H1 (cell line): ENCODE measurements around the gene NKG7. TPM values are rescaled to one million over a fixed set of nuclear protein-coding genes. Genes with fewer than 3 reads are reported as not detected.

Experiments
- CTCF ChIA-PET: fragments of 300-600 bp; sonication (Branson Sonifier 250); formaldehyde crosslinking; loops from one replicate; lab custom pipeline; 2021; ENCODE audit not compliant: partially characterized antibody; lab: Charles Lee
- POLR2A ChIA-PET: fragments of 300-600 bp; sonication (Branson Sonifier 250); formaldehyde crosslinking; loops from one replicate; lab custom pipeline; 2021; ENCODE audit warnings: inconsistent platforms; ENCODE audit not compliant: partially characterized antibody; lab: Charles Lee
- DNase-seq, 2 experiments: peaks; one replicate each; pipeline versions ENCODE4 v3.0.0 to v3.0.0-alpha.2; 2010 to 2022; ENCODE audit warnings: low spot score in 2 of 2, low read depth in 1 of 2, mixed read lengths in 1 of 2
- FAIRE-seq: peaks from 2 replicates; lab custom pipeline; 2011; peaks lifted over from hg19 to GRCh38; lab: Jason Lieb, UNC
- H2AFZ ChIP-seq: 2 replicates; pipeline ENCODE4 v1.8.1; 2012; ENCODE audit warnings: low read length, inconsistent platforms
- H2AK5ac ChIP-seq: 2 replicates; pipeline ENCODE4 v1.6.1; 2013; ENCODE audit warnings: low read depth, low read length
- H2BK120ac ChIP-seq: replicated peaks from 2 replicates; pipeline ENCODE3; 2013; ENCODE audit warnings: low read depth, low read length, inconsistent platforms
- H2BK12ac ChIP-seq: 2 replicates; pipeline ENCODE4 v1.6.1; 2013; ENCODE audit warnings: low read depth, low read length
- H2BK15ac ChIP-seq: 2 replicates; pipeline ENCODE4 v1.6.1; 2013; ENCODE audit warnings: low read length
- H2BK20ac ChIP-seq: 2 replicates; pipeline ENCODE4 v1.6.1; 2013; ENCODE audit warnings: low read length
- H2BK5ac ChIP-seq: 2 replicates; pipeline ENCODE4 v1.6.1; 2013; ENCODE audit warnings: low read depth, low read length
- H3K14ac ChIP-seq: 2 replicates; pipeline ENCODE4 v1.6.1; 2013; ENCODE audit warnings: inconsistent platforms; ENCODE audit not compliant: insufficient read length
- H3K18ac ChIP-seq: 2 replicates; pipeline ENCODE4 v1.6.1; 2013; ENCODE audit warnings: low read length; ENCODE audit errors: extremely low read depth
- H3K23ac ChIP-seq: 2 replicates; pipeline ENCODE4 v1.6.1; 2013; ENCODE audit warnings: inconsistent platforms; ENCODE audit not compliant: insufficient read length
- H3K23me2 ChIP-seq: 2 replicates; pipeline ENCODE4 v1.6.1; 2013; ENCODE audit warnings: low read depth, low read length
- H3K27ac ChIP-seq: 2 replicates; pipeline ENCODE4 v1.6.1; 2011; ENCODE audit warnings: low read depth, low read length, inconsistent platforms
- H3K27me3 ChIP-seq, 4 experiments: replicated peaks in 1 of 4; 1 replicate in 1 of 4; 2 replicates in 3 of 4; pipeline versions ENCODE4 v1.6.1 to v1.8.1; 2011 to 2013; ENCODE audit warnings: low read length in 3 of 4, mild to moderate bottlenecking in 3 of 4, inconsistent platforms in 2 of 4, mixed read lengths in 2 of 4, moderate library complexity in 1 of 4; ENCODE audit not compliant: control insufficient read depth in 3 of 4, insufficient read depth in 3 of 4; ENCODE audit errors: extremely low read depth in 1 of 4
- H3K36me3 ChIP-seq, 4 experiments: 2 replicates each; pipeline versions ENCODE4 v1.6.1 to v1.8.1; 2011 to 2013; ENCODE audit warnings: mild to moderate bottlenecking in 4 of 4, low read length in 3 of 4, moderate library complexity in 2 of 4, control low read depth in 1 of 4, inconsistent platforms in 1 of 4; ENCODE audit not compliant: insufficient read depth in 4 of 4, control insufficient read depth in 2 of 4
- H3K4ac ChIP-seq: replicated peaks from 2 replicates; pipeline ENCODE3; 2013; ENCODE audit warnings: low read length, low read depth, mixed read lengths, inconsistent platforms; ENCODE audit not compliant: insufficient read length
- H3K4me1 ChIP-seq, 4 experiments: replicated peaks in 1 of 4; 1 replicate in 1 of 4; 2 replicates in 3 of 4; pipeline versions ENCODE4 v1.6.1 to v1.8.1; 2011 to 2013; ENCODE audit warnings: low read length in 3 of 4, inconsistent platforms in 2 of 4, mixed read lengths in 1 of 4; ENCODE audit not compliant: insufficient read depth in 4 of 4, control insufficient read depth in 3 of 4
- H3K4me2 ChIP-seq, 2 experiments: 2 replicates each; pipeline versions ENCODE4 v1.6.1 to v1.8.1; 2011 to 2013; ENCODE audit warnings: low read depth in 2 of 2, low read length in 2 of 2, control low read depth in 1 of 2, inconsistent platforms in 1 of 2, mild to moderate bottlenecking in 1 of 2; ENCODE audit not compliant: insufficient read depth in 1 of 2
- H3K4me3 ChIP-seq, 4 experiments: fragments of 200-600, 300-600 bp in 1 of 4; sonication (generic), shearing (Covaris generic), sonication (Bioruptor Twin) in 1 of 4; 2 replicates each; pipeline versions ENCODE4 v1.5.1 to v1.8.1; 2011 to 2016; ENCODE audit warnings: low read length in 4 of 4, low read depth in 3 of 4, control low read depth in 2 of 4, inconsistent platforms in 2 of 4, mild to moderate bottlenecking in 2 of 4, mixed read lengths in 1 of 4, moderate library complexity in 1 of 4; ENCODE audit not compliant: insufficient read depth in 2 of 4; ENCODE audit errors: extremely low read depth in 1 of 4
- H3K56ac ChIP-seq: replicated peaks from 2 replicates; pipeline ENCODE3; 2013; ENCODE audit warnings: low read depth, mild to moderate bottlenecking, mixed read lengths, low read length, inconsistent platforms; ENCODE audit not compliant: insufficient read length
- H3K79me1 ChIP-seq: 2 replicates; pipeline ENCODE4 v1.6.1; 2013; ENCODE audit warnings: low read depth, low read length, control low read depth
- H3K79me2 ChIP-seq, 2 experiments: 2 replicates each; pipeline versions ENCODE4 v1.6.1 to v1.8.1; 2012 to 2013; ENCODE audit warnings: low read length in 2 of 2, mild to moderate bottlenecking in 2 of 2, inconsistent platforms in 1 of 2; ENCODE audit not compliant: insufficient read depth in 2 of 2, control insufficient read depth in 1 of 2
- H3K9ac ChIP-seq, 4 experiments: replicated peaks in 1 of 4; 1 replicate in 1 of 4; 2 replicates in 3 of 4; pipeline versions ENCODE4 v1.6.1 to v1.8.1; 2011 to 2013; ENCODE audit warnings: low read depth in 3 of 4, low read length in 3 of 4, control low read depth in 2 of 4, mild to moderate bottlenecking in 2 of 4, moderate library complexity in 2 of 4, inconsistent platforms in 1 of 4; ENCODE audit errors: extremely low read depth in 1 of 4
- H3K9me3 ChIP-seq, 2 experiments: 2 replicates each; pipeline versions ENCODE4 v1.6.1 to v1.8.1; 2012 to 2013; ENCODE audit warnings: mild to moderate bottlenecking in 2 of 2, moderate library complexity in 2 of 2, control low read depth in 1 of 2, inconsistent platforms in 1 of 2, low read depth in 1 of 2, low read length in 1 of 2, mixed read lengths in 1 of 2; ENCODE audit not compliant: insufficient read depth in 2 of 2
- H4K20me1 ChIP-seq, 2 experiments: replicated peaks in 1 of 2; 2 replicates each; pipeline versions ENCODE3 to v1.8.1; 2011 to 2013; ENCODE audit warnings: inconsistent platforms in 2 of 2, low read length in 2 of 2, mild to moderate bottlenecking in 1 of 2; ENCODE audit not compliant: insufficient read depth in 2 of 2, control insufficient read depth in 1 of 2
- H4K5ac ChIP-seq: 2 replicates; pipeline ENCODE4 v1.6.1; 2013; ENCODE audit warnings: low read length, low read depth, mixed read lengths, inconsistent platforms; ENCODE audit not compliant: insufficient read length
- H4K8ac ChIP-seq: 2 replicates; pipeline ENCODE4 v1.8.0; 2013; ENCODE audit warnings: mild to moderate bottlenecking, moderate library complexity, low read length, inconsistent platforms; ENCODE audit not compliant: insufficient read depth; ENCODE audit errors: extremely low read depth
- H4K91ac ChIP-seq: replicated peaks from 2 replicates; pipeline ENCODE3; 2013; ENCODE audit warnings: low read length, mixed read lengths, inconsistent platforms; ENCODE audit not compliant: insufficient read length
- ASH2L ChIP-seq: fragments of 200-600, 300-600 bp; sonication (generic); IDR thresholded peaks from one replicate; pipeline ENCODE4 v1.7.1; 2017; ENCODE audit warnings: low read length
- BACH1 ChIP-seq: IDR thresholded peaks from 2 replicates; pipeline ENCODE4 v1.6.1; 2012; ENCODE audit warnings: low read length, improper control_type of control experiment
- BRCA1 ChIP-seq: IDR thresholded peaks from 2 replicates; pipeline ENCODE4 v1.6.1; 2012; ENCODE audit warnings: low read depth, low read length, improper control_type of control experiment
- CBX5 ChIP-seq: fragments of 300-800, 300-1000 bp; sonication (generic); IDR thresholded peaks from 2 replicates; pipeline ENCODE4 v1.7.1; 2016; ENCODE audit warnings: antibody characterized with exemption, low read length, low read depth
- CBX8 ChIP-seq: fragments of 300-800, 300-1000 bp; sonication (generic); IDR thresholded peaks from 2 replicates; pipeline ENCODE4 v1.7.1; 2016; ENCODE audit warnings: low read depth, low read length, borderline replicate concordance
- CHD1 ChIP-seq: IDR thresholded peaks from 2 replicates; pipeline ENCODE4 v1.6.1; 2012; ENCODE audit warnings: low read depth, low read length, improper control_type of control experiment
- NRF1 ChIP-seq: IDR thresholded peaks from 2 replicates; pipeline ENCODE4 v1.6.1; 2011; ENCODE audit warnings: mild to moderate bottlenecking, low read depth, low read length, improper control_type of control experiment
- RAD21 ChIP-seq, 2 experiments: IDR thresholded peaks in 1 of 2; conservative IDR thresholded peaks in 1 of 2; 2 replicates each; pipeline ENCODE4 v1.6.1; 2011; ENCODE audit warnings: low read depth in 2 of 2, low read length in 2 of 2, improper control_type of control experiment in 1 of 2, inconsistent platforms in 1 of 2, mild to moderate bottlenecking in 1 of 2, moderate library complexity in 1 of 2
- SAP30 ChIP-seq: fragments of 300-600 bp; sonication (generic); IDR thresholded peaks from 2 replicates; pipeline ENCODE4 v1.7.1; 2012; ENCODE audit warnings: low read length, moderate library complexity, mild to moderate bottlenecking, inconsistent platforms; ENCODE audit not compliant: insufficient read depth, insufficient replicate concordance
- SIN3A ChIP-seq, 2 experiments: IDR thresholded peaks in 1 of 2; conservative IDR thresholded peaks in 1 of 2; 2 replicates each; pipeline ENCODE4 v1.6.1; 2011 to 2012; ENCODE audit warnings: low read length in 2 of 2, improper control_type of control experiment in 1 of 2, low read depth in 1 of 2, mild to moderate bottlenecking in 1 of 2
- SIRT6 ChIP-seq: IDR thresholded peaks from one replicate; pipeline ENCODE4 v1.7.1; 2012; ENCODE audit warnings: low read length, inconsistent platforms
- SUZ12 ChIP-seq: fragments of 200-600 bp; sonication (generic); IDR thresholded peaks from 2 replicates; pipeline ENCODE4 v1.6.1; 2012; ENCODE audit warnings: mild to moderate bottlenecking, inconsistent platforms, low read length, moderate library complexity, mixed read lengths
- TEAD4 ChIP-seq: IDR thresholded peaks from 2 replicates; pipeline ENCODE4 v1.6.1; 2012; ENCODE audit warnings: low read depth, low read length, inconsistent platforms, mixed read lengths
- WGBS, 2 experiments: shearing (Covaris generic) in 1 of 2; methylation state at CpG; one replicate each; pipeline versions ENCODE4 v1.1.6 to v1.1.7; 2013 to 2015; ENCODE audit warnings: low lambda C conversion rate in 2 of 2, mixed read lengths in 2 of 2, inconsistent platforms in 1 of 2, low coverage in 1 of 2, missing lambda C conversion rate in 1 of 2; ENCODE audit not compliant: insufficient replicate concordance in 2 of 2, insufficient coverage in 1 of 2, insufficient read length in 1 of 2; ENCODE audit errors: extremely low coverage in 1 of 2, missing lambda C conversion rate in 1 of 2; 5-methylcytosine and 5-hydroxymethylcytosine counted together
- polyA plus RNA-seq, 7 experiments: library from polyadenylated mRNA; depleted of rRNA in 3 of 7; stranded (reverse) in 5 of 7; unstranded in 2 of 7; fragments of >200 nt in 5 of 7; fragments of 200-250 nt in 2 of 7; gene quantifications; 1 replicate in 5 of 7; 2 replicates in 1 of 7; 4 replicates in 1 of 7; pipeline versions ENCODE4 v1.2.1 to v1.2.3, GENCODE V29; 2011 to 2013; ENCODE audit warnings: missing spikeins in 2 of 7, mixed read lengths in 2 of 7
- total RNA-seq: library from RNA; stranded (reverse); fragmentation: NEBNext Ultra II Directional; extraction: Animal tissue kit (Norgen Biotek cat#: 25700); gene quantifications from 2 replicates; pipeline ENCODE4 v1.2.1, GENCODE V29; 2021

The NKG7 gene
- total and polyA plus RNA-seq, 2 of the 8 experiments (the other 6 are each of a cell fraction or from before 2014, with no cell fraction given), result not detected

DNA sequence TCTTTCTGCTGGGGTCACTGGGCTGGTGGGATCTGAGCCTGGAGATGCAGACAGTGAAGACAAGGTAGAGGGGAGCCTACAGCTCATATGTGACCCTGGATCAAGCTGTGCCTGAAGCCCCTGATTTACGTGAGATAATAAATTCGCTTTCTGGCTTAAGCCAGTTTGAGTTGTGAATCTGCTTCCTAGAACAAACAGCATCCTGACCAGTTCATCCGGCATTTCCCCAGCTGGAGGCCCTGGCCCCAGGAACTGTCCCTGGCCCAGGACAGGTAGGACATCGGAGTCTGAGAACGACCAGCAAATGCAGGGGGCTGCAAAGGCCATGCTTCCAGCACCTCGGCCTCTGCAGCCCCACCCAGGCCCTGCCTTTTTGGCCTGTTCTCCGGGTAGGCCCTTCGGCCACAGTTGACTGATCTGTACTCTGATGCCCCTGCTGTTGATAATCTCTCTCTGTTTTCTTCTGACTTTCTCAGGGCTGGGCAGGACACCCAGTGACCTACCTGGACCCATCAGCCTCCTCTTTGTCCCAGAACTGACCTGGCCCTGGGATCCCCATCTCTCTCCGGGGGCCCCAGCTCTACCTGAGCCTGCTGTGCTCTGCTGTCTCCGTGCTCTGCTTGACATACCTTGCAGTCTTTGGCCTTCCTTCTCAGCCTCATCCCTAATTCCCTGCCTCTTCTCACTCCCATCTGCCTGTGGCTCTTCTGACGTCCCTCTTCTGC lies 21.0 kb downstream of the NKG7 start:
- Histone ChIP-seq H3K18ac (no peak overlapping the region), H3K79me1 (no peaks in the 10 kb centered on the region), H2BK120ac (no peak overlapping the region), H4K20me1 (peaks cover 0 to 3% of the 10 kb centered on the region in 2 experiments), H3K23ac (no peak overlapping the region), H2BK15ac (no peak overlapping the region), H2AK5ac (no peak overlapping the region), H3K79me2 (no peaks in the 10 kb centered on the region), H2BK5ac (no peak overlapping the region), H3K56ac (no peak overlapping the region), H4K91ac (no peak overlapping the region), H2AFZ (no peak overlapping the region), H3K4ac (no peak overlapping the region), H3K36me3 (no peaks in the 10 kb centered on the region), H3K9me3 (no peaks in the 10 kb centered on the region), H2BK12ac (no peak overlapping the region), H3K27me3 (no peaks in the 10 kb centered on the region), H3K4me1 (peaks cover 3 to 9% (median 7%) of the 10 kb centered on the region in 4 experiments), H3K27ac (no peak overlapping the region), H3K14ac (no peak overlapping the region), H2BK20ac (no peak overlapping the region), H4K5ac (no peak overlapping the region), H3K4me3 (no peak overlapping the region), H3K9ac (no peak overlapping the region), H3K23me2 (no peaks in the 10 kb centered on the region), H3K4me2 (no peak overlapping the region), H4K8ac (no peak overlapping the region)
- WGBS, 2 experiments, result 86% methylated on average over 10 of the region's 11 CpGs; no CpG with 5 or more reads in 1 of the 2 experiments
- no peak for DNase-seq
- CTCF ChIA-PET, result interaction anchor here (0.6 to 2.0 kb wide), 4 partner anchors 11 to 23 kb away, joined by 3 to 5 read pairs (median 3); no protein-coding TSS in a partner anchor
- no peak for FAIRE-seq
- TF ChIP-seq CBX8 (no peak), SUZ12 (no peak), NRF1 (no peak), RAD21 (IDR thresholded peaks at IDR 0.05 in 1 of 2, conservative IDR thresholded peaks at IDR 0.05 in 1 of 2; ENCODE audit: low read depth in 2 of 2, low read length in 2 of 2) (no peak), CHD1 (no peak), BACH1 (no peak), ASH2L (no peak), SAP30 (no peak), BRCA1 (no peak), TEAD4 (no peak), SIRT6 (no peak), SIN3A (conservative IDR thresholded peaks at IDR 0.05 in 1 of 2, IDR thresholded peaks at IDR 0.05 in 1 of 2; ENCODE audit: low read depth in 1 of 2, low read length in 2 of 2) (no peak), CBX5 (no peak)
- POLR2A ChIA-PET, result interaction anchor here (1.2 to 1.6 kb wide), 5 partner anchors 10 to 70 kb away, joined by 3 to 12 read pairs (median 4); partner anchors contain the start of genes C19orf84 and VSIG10L
